Left lung (tissue), 10 donors: ENCODE results near the gene MUSK. TPM values are rescaled to one million over a fixed set of nuclear protein-coding genes. Genes with fewer than 3 reads are reported as not detected.

Experiments
- ATAC-seq: fragments of 200-7000 bp; cut with Tn5 transposase; one replicate; pipeline ENCODE4 v1.9.1; 2020; ENCODE audit warnings: moderate library complexity
- DNase-seq, 4 donors: peaks; one replicate each; pipeline ENCODE4 v3.0.0-alpha.2; 2013 to 2020
- H3K27ac ChIP-seq, 2 donors: fragments of 200-600 bp; sonication (generic) in 1 of 2; one replicate each; pipeline versions ENCODE4 v1.5.0 to v1.8.0; 2020 to 2021
- H3K27me3 ChIP-seq, 2 donors: fragments of 200-600 bp; sonication (generic) in 1 of 2; one replicate each; pipeline versions ENCODE4 v1.5.0 to v1.8.0; 2020 to 2021
- H3K36me3 ChIP-seq, 2 donors: fragments of 200-600 bp; sonication (generic) in 1 of 2; one replicate each; pipeline versions ENCODE4 v1.5.0 to v1.8.0; 2020 to 2021
- H3K4me1 ChIP-seq, 2 donors: fragments of 200-600 bp; one replicate each; pipeline ENCODE4 v1.8.0; 2021
- H3K4me3 ChIP-seq, 2 donors: fragments of 200-600 bp; sonication (generic) in 1 of 2; one replicate each; pipeline versions ENCODE4 v1.5.0 to v1.8.0; 2020 to 2021; ENCODE audit warnings: mild to moderate bottlenecking in 1 of 2
- H3K9me3 ChIP-seq, 2 donors: fragments of 200-600 bp; sonication (generic) in 1 of 2; one replicate each; pipeline versions ENCODE4 v1.5.0 to v1.8.0; 2020 to 2021
- CTCF ChIP-seq, 2 donors: fragments of 200-600 bp; sonication (generic) in 1 of 2; IDR thresholded peaks; one replicate each; pipeline versions ENCODE4 v1.5.0 to v1.8.0; 2021; ENCODE audit warnings: antibody characterized with exemption in 2 of 2
- intact Hi-C, 2 donors: fragments of 100-400 bp; cut with DNase I; formaldehyde crosslinking; loops; one replicate each; pipeline versions ENCODE4 v1.11.2 to v1.14.2; 2022
- polyA plus RNA-seq, 6 donors: library from polyadenylated mRNA; unstranded; fragments of 120-200 nt; gene quantifications; one replicate each; pipeline ENCODE4 v1.2.1, GENCODE V29; 2013; ENCODE audit not compliant: insufficient read length in 6 of 6
- total RNA-seq, 2 donors: library from RNA; stranded (reverse); fragmentation: NEBNext Ultra II Directional; extraction: Animal tissue kit (Norgen Biotek cat#: 25700); gene quantifications; one replicate each; pipeline ENCODE4 v1.2.1, GENCODE V29; 2021
- donor health status: DM: no; HTN: yes; CAD: no.
- donor health status: DM: no; HTN: no; CAD: no.

The MUSK gene
- total and polyA plus RNA-seq, 8 donors, result 0.33 to 1.1 (median 0.73) TPM

GRCh38 chr9:110846215-110846614 lies 177.6 kb downstream of the MUSK start:
- H3K27ac ChIP-seq, result no peak overlapping the region
- no peaks in the 10 kb centered on the region for H3K9me3 ChIP-seq
- no peak for DNase-seq
- no peaks in the 10 kb centered on the region for H3K27me3 ChIP-seq
- TF ChIP-seq CTCF (IDR thresholded peaks at IDR 0.05), result no peak
- no peaks in the 10 kb centered on the region for H3K36me3 ChIP-seq
- intact Hi-C loops, result no loop called here
- H3K4me1 ChIP-seq, result no peaks in the 10 kb centered on the region
- ATAC-seq, result no peak
- no peak overlapping the region for H3K4me3 ChIP-seq

- Histone ChIP-seq H3K27me3 (no peaks in the 10 kb centered on the region), H3K4me1 (no peaks in the 10 kb centered on the region), H3K36me3 (no peaks in the 10 kb centered on the region), H3K9me3 (no peaks in the 10 kb centered on the region), H3K4me3 (no peak overlapping the region), H3K27ac (no peak overlapping the region)
- DNase-seq (peak in 2 of 4 donors; percentile 47 to 59), ATAC-seq (no peak)
- intact Hi-C loops, result no loop called here
- TF ChIP-seq CTCF (IDR thresholded peaks at IDR 0.05), result no peak
Measured at GRCh38 chr9:110847671-110848070, 179.1 kb downstream of the MUSK start.

- intact Hi-C loops, result no loop called here
- no peaks in the 10 kb centered on the region for H3K27me3 ChIP-seq
- DNase-seq (no peak), ATAC-seq (no peak)
- H3K36me3 ChIP-seq, result no peaks in the 10 kb centered on the region
- no peak overlapping the region for H3K4me3 ChIP-seq
- no peak overlapping the region for H3K27ac ChIP-seq
- H3K4me1 ChIP-seq, result no peaks in the 10 kb centered on the region
- peaks cover 0 to 15% of the 10 kb centered on the region in 2 donors for H3K9me3 ChIP-seq
- TF ChIP-seq CTCF (IDR thresholded peaks at IDR 0.05), result no peak
Measured at GRCh38 chr9:110850401-110851135, 182.0 kb downstream of the MUSK start.

Other genes starting within 250 kb of the MUSK start
- 10 to 100 TPM; 24.2 to 36.2 TPM for gene SVEP1, start 89.0 kb upstream of the MUSK start, total RNA-seq
- gene SVEP1, start 89.0 kb upstream of the MUSK start, polyA plus RNA-seq, result 10 to 100 TPM; 21.7 to 34.4 (median 27.7) TPM